ENCODE data around the gene AP4S1.
"Not testable (repeated sequence)": the region's sequence is repeated elsewhere in the genome, so short reads cannot be mapped to it uniquely, and the experiment has no call there.

The AP4S1 gene

GRCh38 chr14:31025367-31026076 is at the start of gene AP4S1:
Gene AP4S1 (plus strand): TSS chr14:31025649. CDS start chr14:31066197, 40,548 bp downstream.
- no peak for TF ChIP-seq CTCF (IDR thresholded peaks at IDR 0.05; ENCODE audit: low read depth, low read length, poor library complexity, severe bottlenecking)
- TF ChIP-seq EZH2phosphoT487 (IDR thresholded peaks at IDR 0.05; ENCODE audit: borderline replicate concordance, low read length), result no peak
- Histone ChIP-seq H3K36me3 (ENCODE audit: control insufficient read depth, low read length) (peaks cover 33% of the 10 kb centered on the region), H3F3A (ENCODE audit: control insufficient read depth, insufficient read depth) (no peaks in the 10 kb centered on the region; the same call in 1 of the 2 replicates), H3K79me2 (ENCODE audit: control insufficient read depth, low read length) (peaks cover 72% of the 10 kb centered on the region), H3K4me2 (ENCODE audit: low read length) (peak within 1 kb of the TSS; percentile 88), H3K4me1 (ENCODE audit: control insufficient read depth, low read length) (peaks cover 28% of the 10 kb centered on the region), H3K27ac (ENCODE audit: low read depth, low read length) (peak within 1 kb of the TSS; percentile 71), H3K27me3 (ENCODE audit: control insufficient read depth, low read length) (no peaks in the 10 kb centered on the region), H3K4me3 (ENCODE audit: low read length) (peak within 1 kb of the TSS; percentile 87), H3K9me3 (ENCODE audit: control insufficient read depth, insufficient read depth, low read length) (no peaks in the 10 kb centered on the region), H3K9me2 (replicated peaks; ENCODE audit: control insufficient read depth, low read length) (no peaks in the 10 kb centered on the region), H4K20me1 (ENCODE audit: control insufficient read depth, insufficient read depth, low read depth, low read length) (0 out of 2 replicates have a peak, but pooled peaks cover 6% of the 10 kb centered on the region)

GRCh38 chr14:30977752-30978151 is 47.7 kb upstream of the AP4S1 start:
- Histone ChIP-seq H3K27ac (ENCODE audit: low read depth, low read length) (no peak overlapping the region), H3K27me3 (ENCODE audit: control insufficient read depth, low read length) (no peaks in the 10 kb centered on the region), H3K4me2 (ENCODE audit: low read length) (no peak overlapping the region), H3K9me2 (replicated peaks; ENCODE audit: control insufficient read depth, low read length) (no peaks in the 10 kb centered on the region), H3F3A (ENCODE audit: control insufficient read depth, insufficient read depth) (peaks cover 9% of the 10 kb centered on the region), H4K20me1 (ENCODE audit: control insufficient read depth, insufficient read depth, low read depth, low read length) (peaks cover 3% of the 10 kb centered on the region; the same call in 1 of the 2 replicates), H3K9me3 (ENCODE audit: control insufficient read depth, insufficient read depth, low read length) (no peaks in the 10 kb centered on the region), H3K4me3 (ENCODE audit: low read length) (no peak overlapping the region), H3K79me2 (ENCODE audit: control insufficient read depth, low read length) (peaks cover 99% of the 10 kb centered on the region), H3K36me3 (ENCODE audit: control insufficient read depth, low read length) (no peaks in the 10 kb centered on the region), H3K4me1 (ENCODE audit: control insufficient read depth, low read length) (peaks cover 38% of the 10 kb centered on the region)
- TF ChIP-seq EZH2phosphoT487 (IDR thresholded peaks at IDR 0.05; ENCODE audit: borderline replicate concordance, low read length) (no peak), CTCF (IDR thresholded peaks at IDR 0.05; ENCODE audit: low read depth, low read length, poor library complexity, severe bottlenecking) (no peak)

GRCh38 chr14:30980106-30980704 is 45.2 kb upstream of the AP4S1 start:
- Histone ChIP-seq H3K4me2 (ENCODE audit: low read length) (peak overlapping the region; percentile 81), H3K4me3 (ENCODE audit: low read length) (peak overlapping the region; percentile 40), H3K4me1 (ENCODE audit: control insufficient read depth, low read length) (peaks cover 58% of the 10 kb centered on the region), H3K79me2 (ENCODE audit: control insufficient read depth, low read length) (peaks cover 99% of the 10 kb centered on the region), H3K27ac (ENCODE audit: low read depth, low read length) (peak overlapping the region; percentile 71)
- TF ChIP-seq CTCF (IDR thresholded peaks at IDR 0.05; ENCODE audit: low read depth, low read length, poor library complexity, severe bottlenecking), result peak; percentile 63
- H3F3A ChIP-seq (ENCODE audit: control insufficient read depth, insufficient read depth); H4K20me1 ChIP-seq (ENCODE audit: control insufficient read depth, insufficient read depth, low read depth, low read length); H3K9me3 ChIP-seq (ENCODE audit: control insufficient read depth, insufficient read depth, low read length); H3K9me2 ChIP-seq (replicated peaks; ENCODE audit: control insufficient read depth, low read length); H3K27me3 ChIP-seq (ENCODE audit: control insufficient read depth, low read length); H3K36me3 ChIP-seq (ENCODE audit: control insufficient read depth, low read length): not testable (repeated sequence)
